ENCODE data around the gene CREBBP.

GRCh38 chr16:3694051-3694450 lies 186.5 kb downstream of the CREBBP start:
- TF ChIP-seq, protein P1, sequence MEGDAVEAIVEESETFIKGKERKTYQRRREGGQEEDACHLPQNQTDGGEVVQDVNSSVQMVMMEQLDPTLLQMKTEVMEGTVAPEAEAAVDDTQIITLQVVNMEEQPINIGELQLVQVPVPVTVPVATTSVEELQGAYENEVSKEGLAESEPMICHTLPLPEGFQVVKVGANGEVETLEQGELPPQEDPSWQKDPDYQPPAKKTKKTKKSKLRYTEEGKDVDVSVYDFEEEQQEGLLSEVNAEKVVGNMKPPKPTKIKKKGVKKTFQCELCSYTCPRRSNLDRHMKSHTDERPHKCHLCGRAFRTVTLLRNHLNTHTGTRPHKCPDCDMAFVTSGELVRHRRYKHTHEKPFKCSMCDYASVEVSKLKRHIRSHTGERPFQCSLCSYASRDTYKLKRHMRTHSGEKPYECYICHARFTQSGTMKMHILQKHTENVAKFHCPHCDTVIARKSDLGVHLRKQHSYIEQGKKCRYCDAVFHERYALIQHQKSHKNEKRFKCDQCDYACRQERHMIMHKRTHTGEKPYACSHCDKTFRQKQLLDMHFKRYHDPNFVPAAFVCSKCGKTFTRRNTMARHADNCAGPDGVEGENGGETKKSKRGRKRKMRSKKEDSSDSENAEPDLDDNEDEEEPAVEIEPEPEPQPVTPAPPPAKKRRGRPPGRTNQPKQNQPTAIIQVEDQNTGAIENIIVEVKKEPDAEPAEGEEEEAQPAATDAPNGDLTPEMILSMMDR (optimal IDR thresholded peaks at IDR 0.05 in 1 of 3, IDR thresholded peaks at IDR 0.05 in 1 of 3, conservative IDR thresholded peaks at IDR 0.05 in 1 of 3; ENCODE audit: extremely low read depth in 1 of 3, insufficient read depth in 2 of 3, low read length in 3 of 3): no peak
- TF ChIP-seq EZH2 (IDR thresholded peaks at IDR 0.05; ENCODE audit: low read length): no peak
